NCI-H1436 treated with DMSO at 0.1 percent for 48 hours (cell line): ENCODE results near the gene CFAP119.
"Not testable (repeated sequence)": the region's sequence is repeated elsewhere in the genome, so short reads cannot be mapped to it uniquely, and the experiment has no call there.

ENCODE experiments used
- DNase-seq: peaks from one replicate; lab custom pipeline; 2025; lab: John Stamatoyannopoulos, UW

The CFAP119 gene

GRCh38 chr16:30761928-30762902 lies at the start of gene CFAP119, which contains the start of gene RNF40:
TSS of gene CFAP119 (minus strand) at chr16:30762062. CDS start at chr16:30761748, 314 bp downstream.
TSS of gene RNF40 (plus strand) at chr16:30762322. CDS start at chr16:30762546, 224 bp downstream.
- DNase-seq = peak; percentile 94

DNA sequence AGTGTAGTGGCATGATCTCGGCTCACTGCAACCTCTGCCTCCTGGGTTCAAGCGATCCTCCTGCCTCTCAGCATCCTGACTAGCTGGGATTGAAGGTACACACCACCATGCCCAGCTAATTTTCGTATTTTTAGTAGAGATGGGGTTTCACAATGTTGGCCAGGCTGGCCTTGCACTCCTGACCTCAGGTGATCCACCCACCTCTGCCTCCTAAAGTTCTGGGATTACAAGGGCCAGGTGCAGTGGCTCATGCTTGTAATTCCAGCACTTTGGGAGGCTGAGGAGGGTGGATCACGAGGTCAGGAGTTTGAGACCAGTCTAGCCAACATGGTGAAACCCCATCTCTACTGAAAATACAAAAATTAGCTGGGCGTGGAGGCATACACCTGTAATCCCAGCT lies 47.8 kb upstream of the CFAP119 start:
- DNase-seq = not testable (repeated sequence)

GRCh38 chr16:30808890-30809426 lies 47.1 kb upstream of the CFAP119 start:
- DNase-seq = not testable (repeated sequence)

GRCh38 chr16:30808146-30808545 lies 46.3 kb upstream of the CFAP119 start:
- DNase-seq = no peak

GRCh38 chr16:30805370-30806169 lies 43.7 kb upstream of the CFAP119 start:
- DNase-seq = no peak

GRCh38 chr16:30805056-30805369 lies 43.2 kb upstream of the CFAP119 start:
- no peak for DNase-seq

GRCh38 chr16:30802936-30803335 lies 41.1 kb upstream of the CFAP119 start:
- DNase-seq = no peak

DNA sequence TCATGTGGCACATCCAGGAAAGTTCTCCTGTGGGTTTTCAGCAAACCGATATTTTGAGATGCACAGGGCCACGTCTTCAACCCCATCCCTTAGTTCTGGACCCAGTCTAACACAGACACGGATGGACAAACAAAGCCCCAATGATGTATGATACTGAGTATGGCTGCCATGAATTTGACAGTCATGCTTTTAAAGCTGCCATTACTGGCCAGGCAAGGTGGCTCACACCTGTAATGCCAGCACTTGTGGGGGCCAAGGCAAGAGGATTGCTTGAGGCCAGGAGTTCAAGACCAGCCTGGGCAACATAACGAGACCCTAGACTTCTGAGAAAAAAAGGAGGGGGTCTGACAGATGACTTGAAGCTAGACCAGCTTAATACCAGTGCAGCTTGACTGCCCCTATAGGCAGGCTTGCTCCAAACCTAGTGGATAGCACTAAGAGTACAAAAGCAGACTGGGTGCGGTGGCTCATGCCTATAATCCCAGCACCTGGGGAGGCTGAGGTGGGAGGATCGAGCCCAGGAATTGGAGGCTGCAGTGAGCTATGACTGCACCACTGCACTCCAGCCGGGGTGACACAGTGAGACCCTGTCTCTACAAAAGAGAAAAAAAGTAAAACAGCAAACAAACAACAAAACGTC lies 35.9 kb upstream of the CFAP119 start:
- DNase-seq = no peak

GRCh38 chr16:30794634-30795033 lies 32.8 kb upstream of the CFAP119 start:
- DNase-seq = no peak

DNA sequence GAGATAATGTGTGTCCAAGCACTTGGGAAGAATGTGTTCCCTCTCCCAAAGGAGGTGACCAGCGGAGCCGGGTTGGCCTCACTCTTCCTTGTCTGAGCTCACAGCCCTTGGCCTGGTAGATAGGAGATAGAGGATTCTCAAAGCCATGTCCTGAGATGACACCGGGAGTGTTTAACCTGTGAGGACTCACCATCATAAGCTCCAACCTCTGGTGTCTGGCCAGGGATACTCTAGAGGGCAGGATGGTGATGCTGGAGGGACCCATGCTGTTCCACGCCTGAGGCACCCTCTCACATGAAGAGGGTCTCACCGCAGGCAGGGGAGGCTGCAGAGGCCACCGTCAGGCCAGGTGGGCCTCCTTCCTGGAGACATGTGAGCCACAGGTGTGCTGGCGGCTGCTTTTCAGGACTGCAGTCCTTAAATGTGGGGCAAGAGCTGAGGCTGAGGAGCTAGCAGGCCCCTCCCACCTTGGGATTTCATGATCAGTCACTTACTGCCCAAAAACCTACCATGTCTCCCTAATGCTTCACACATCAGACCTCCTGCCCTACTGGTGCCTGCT lies 31.7 kb upstream of the CFAP119 start:
- no peak for DNase-seq

GRCh38 chr16:30787613-30788378 lies 25.9 kb upstream of the CFAP119 start:
- DNase-seq = no peak

DNA sequence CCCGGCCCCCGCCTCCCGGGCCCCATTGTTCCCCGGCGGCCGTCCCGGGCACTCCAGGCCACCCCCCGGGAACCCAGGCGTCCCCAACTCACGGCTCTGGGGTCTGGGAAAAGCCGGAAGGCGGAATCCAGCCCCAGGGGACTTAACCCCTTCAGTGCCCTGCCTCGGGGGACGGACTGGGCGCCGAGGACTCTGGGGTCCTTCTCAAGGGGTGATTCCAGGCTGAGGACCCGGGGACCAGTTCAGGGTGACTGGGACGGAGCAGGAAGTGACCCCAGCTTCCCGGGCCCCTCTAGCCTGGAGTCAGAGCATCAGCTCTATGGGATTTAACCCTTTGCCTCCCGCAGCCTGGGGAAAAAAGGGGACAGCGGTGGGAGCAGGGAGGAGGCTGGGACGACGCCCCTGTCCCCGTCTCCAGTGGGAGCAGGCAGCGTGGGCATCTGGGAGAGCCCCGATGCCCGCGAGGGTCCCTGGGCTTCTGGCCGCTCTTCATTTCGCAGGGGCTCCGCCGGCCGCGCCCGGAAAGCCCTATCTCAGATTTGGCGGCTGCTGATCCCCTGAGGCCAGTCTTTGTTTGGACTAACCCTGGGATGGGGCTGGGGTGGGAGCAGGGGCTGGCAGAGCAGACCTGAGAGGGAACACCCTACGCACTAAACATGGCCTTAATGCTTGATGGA lies 25.2 kb upstream of the CFAP119 start, which contains the start of gene ZNF629:
Gene ZNF629, minus strand, starts transcription at position 270 of the 677 bp plus-strand sequence. CDS start 2,723 bp downstream, outside the sequence.
- DNase-seq = no peak

- DNase-seq = no peak
Measured at GRCh38 chr16:30786115-30786935, 24.5 kb upstream of the CFAP119 start.

- no peak for DNase-seq
Measured at GRCh38 chr16:30785126-30786106, 23.6 kb upstream of the CFAP119 start.

DNA sequence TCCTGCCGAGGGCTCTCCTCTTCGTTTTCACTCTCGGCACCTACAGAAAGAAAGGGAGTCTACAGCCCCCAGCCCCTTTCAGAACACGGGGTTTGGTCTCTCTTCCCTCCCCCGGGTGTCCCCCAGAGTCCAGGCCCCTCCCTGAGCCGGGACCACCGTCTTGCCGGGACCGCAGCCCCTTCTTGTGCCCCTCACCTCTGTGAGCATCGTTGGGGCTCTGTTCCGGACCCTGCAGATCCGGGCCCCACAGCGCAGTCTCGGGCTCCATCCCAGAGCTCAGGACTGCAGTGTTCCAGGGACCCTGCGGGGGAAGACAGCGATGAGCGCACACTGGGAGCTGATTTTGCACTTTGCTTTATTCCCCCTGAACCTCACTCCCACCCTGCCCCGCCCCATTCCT lies 22.4 kb upstream of the CFAP119 start:
- DNase-seq = no peak

DNA sequence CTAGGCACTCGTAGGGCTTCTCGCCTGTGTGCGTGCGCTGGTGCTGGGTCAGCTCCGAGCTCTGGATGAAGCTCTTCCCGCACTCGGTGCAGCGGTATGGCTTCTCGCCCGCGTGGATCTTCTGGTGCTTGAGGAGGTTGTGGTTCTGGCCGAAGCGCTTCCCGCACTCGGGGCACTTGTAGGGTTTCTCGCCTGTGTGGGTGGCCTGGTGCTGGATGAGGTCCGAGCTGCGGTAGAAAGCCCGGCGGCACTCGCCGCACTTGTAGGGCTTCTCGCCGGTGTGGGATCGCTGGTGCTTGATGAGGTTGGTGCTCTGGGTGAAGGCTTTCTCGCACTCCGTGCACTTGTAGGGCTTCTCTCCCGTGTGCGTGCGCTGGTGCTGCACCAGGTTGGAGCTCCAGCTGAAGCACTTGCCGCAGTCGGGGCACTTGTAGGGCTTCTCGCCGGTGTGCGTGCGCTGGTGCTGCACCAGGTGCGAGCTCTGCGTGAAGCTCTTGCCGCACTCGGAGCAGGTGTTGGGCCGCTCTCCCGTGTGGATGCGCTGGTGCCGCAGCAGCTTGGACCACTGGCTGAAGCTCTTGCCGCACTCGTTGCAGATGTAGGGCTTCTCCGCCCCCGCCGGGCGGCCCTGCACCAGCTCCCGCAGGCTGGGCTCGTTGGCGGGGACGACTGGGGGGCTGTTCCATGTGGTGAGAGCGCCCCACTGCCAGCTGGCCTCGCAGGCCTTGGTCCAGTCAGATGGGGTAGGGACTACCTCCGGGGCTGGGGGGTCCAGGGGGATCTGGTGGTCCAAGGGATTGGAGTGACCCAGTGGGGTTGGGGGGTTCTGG lies 21.6 kb upstream of the CFAP119 start:
- DNase-seq = no peak
